Epithelial cell of esophagus (primary cell): ENCODE measurements around the gene RDH8.

Source experiments
- DNase-seq: peaks from one replicate; pipeline ENCODE4 v3.0.0; 2010; ENCODE audit warnings: low read depth
- H3K4me3 ChIP-seq: 2 replicates; pipeline ENCODE4 v1.5.1; 2011; ENCODE audit warnings: mild to moderate bottlenecking, low read length, control low read depth
- TF ChIP-seq, protein P1 (sequence below): IDR thresholded peaks from 2 replicates; pipeline ENCODE4 v1.5.1; 2011; ENCODE audit warnings: low read depth, mild to moderate bottlenecking, low read length, control low read depth, inconsistent platforms; ENCODE audit not compliant: insufficient read depth; ENCODE audit errors: missing control alignments

The RDH8 gene

DNA sequence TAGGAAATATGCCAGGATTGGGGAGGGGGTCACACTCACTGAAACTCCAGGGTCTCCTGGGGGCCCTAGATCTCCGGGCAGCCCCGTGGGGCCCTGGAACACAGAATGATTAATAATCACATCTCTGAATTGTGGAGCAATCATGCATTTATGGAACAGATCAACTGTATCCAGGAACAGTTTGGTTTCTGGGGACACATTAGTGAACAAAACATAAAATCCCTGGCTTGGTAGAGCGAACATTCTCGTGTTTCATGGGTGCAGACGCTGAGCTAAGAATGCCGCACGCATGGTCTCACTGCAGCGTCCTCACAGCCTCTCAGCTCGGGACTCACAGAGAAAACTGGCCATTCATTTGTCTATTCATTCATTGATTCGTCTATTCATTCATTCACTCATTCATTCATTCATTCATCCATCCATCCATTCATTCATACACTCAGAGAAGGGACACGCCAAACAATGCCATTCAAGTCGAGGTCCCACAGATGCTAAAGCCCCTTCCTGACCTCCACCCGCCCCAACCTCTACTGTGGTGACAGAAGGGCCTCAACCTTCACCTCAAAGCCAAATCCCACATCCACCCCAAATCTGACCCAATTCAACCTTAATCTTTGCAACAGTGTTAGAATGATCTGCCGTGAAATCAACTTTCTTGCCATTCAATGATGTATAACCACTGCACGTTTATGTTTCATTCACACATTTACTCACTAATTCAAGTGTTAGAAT, 42.0 kb upstream of the RDH8 start:
- TF ChIP-seq, protein P1, sequence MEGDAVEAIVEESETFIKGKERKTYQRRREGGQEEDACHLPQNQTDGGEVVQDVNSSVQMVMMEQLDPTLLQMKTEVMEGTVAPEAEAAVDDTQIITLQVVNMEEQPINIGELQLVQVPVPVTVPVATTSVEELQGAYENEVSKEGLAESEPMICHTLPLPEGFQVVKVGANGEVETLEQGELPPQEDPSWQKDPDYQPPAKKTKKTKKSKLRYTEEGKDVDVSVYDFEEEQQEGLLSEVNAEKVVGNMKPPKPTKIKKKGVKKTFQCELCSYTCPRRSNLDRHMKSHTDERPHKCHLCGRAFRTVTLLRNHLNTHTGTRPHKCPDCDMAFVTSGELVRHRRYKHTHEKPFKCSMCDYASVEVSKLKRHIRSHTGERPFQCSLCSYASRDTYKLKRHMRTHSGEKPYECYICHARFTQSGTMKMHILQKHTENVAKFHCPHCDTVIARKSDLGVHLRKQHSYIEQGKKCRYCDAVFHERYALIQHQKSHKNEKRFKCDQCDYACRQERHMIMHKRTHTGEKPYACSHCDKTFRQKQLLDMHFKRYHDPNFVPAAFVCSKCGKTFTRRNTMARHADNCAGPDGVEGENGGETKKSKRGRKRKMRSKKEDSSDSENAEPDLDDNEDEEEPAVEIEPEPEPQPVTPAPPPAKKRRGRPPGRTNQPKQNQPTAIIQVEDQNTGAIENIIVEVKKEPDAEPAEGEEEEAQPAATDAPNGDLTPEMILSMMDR = no peak

DNA sequence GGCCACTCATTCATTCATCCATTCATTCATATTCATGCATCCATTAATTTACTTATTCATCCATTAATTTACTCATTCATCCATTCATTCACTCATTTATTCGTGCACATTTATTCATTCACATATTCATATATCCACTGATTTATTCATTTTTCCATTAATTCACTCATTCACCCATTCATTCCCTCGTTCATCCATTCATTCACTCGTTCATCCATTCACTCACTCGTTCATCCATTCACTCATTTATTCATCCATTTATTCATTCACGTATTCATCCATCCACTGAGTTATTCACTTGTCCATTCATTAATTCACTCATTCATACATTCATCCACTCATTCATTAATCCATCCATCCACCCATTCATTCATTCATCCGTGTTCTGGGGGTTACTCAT, 41.2 kb upstream of the RDH8 start:
- no peak overlapping the region for H3K4me3 ChIP-seq
- TF ChIP-seq, protein P1 = no peak
- no peak for DNase-seq

More for the DNA sequence above, 42.0 kb upstream of the RDH8 start:
- DNase-seq = no peak
- H3K4me3 ChIP-seq = no peak overlapping the region

DNA sequence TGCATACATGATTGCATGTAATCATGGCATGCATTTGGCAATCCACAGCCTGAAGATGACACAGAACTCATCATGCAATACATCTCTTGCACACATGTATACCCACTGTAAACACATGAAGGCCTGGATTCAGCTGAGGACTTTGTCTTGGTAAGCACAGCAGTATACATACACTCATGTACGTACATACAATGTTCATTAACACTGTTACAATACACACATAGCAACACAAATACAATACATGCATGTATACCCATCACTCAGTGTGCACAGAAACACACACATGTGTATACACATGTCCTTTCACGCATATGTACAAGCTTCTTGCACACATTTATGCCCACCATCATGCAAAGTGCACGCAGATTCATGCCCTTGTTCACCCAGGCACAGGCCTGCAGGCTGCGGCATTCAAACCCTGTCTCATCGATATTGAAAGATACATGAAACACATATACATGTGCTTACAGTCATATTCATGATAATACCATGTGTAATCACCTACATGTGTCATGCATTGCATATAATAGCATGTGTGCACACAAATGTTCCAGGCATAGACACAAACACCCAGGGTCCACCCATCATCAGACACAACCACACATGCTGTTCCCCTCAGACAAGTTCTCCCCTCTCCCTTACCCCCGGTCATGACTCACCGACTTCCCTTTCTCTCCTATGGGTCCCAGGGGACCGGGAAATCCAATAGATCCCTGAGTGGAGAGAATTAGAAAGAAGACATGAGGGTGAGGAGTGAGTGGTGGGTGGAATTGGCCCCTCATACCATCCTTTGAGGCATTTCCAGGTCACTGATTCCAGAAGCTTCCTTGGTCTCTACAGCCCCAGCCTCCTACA, 31.6 kb upstream of the RDH8 start:
- DNase-seq = no peak
- no peak overlapping the region for H3K4me3 ChIP-seq
- TF ChIP-seq, protein P1 = no peak

DNA sequence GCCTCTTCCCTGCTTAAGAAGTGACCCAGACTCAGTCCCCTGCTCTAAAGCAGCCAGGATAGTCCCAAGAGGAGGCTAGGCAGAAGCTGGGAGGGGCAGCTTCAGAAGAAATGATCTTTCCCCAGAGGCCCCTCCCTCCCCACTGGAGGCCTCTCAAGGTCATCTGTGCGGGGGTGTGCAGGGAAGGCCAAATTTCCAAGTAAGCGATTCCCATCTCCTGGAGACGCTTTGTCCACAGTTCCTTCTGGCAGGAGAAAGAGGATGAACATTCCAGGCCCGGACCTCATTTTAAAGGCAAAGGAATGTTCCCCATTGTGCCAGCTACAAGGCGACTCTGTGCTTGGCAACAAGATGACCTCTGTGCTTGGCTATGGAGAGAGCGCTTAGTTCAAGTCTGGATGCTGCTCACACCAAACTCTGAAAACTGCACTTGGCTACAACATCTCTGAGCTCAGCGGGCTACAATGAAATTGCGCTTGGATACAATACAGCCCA, 26.4 kb upstream of the RDH8 start:
- TF ChIP-seq, protein P1 = no peak
- no peak for DNase-seq
- no peak overlapping the region for H3K4me3 ChIP-seq

DNA sequence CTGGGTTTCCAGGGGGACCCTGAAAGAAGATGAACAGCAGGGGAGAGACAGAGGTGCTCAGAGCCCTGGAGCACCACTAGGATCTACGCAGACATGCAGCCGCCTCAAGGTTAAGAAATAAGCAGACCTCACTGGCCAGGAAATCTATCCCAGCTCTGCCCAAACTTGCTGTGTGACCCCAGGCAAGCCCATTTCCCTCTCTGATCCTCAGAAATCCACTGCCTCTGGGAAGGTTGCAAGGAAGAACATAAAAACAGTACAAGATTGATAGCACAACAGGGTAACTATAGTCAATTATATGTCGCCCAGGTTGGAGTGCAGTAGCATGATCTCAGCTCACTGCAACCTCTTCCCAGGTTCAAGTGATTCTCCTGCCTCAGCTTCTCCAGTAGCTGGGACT, 23.8 kb upstream of the RDH8 start:
- H3K4me3 ChIP-seq = no peak overlapping the region
- TF ChIP-seq, protein P1 = no peak
- no peak for DNase-seq

DNA sequence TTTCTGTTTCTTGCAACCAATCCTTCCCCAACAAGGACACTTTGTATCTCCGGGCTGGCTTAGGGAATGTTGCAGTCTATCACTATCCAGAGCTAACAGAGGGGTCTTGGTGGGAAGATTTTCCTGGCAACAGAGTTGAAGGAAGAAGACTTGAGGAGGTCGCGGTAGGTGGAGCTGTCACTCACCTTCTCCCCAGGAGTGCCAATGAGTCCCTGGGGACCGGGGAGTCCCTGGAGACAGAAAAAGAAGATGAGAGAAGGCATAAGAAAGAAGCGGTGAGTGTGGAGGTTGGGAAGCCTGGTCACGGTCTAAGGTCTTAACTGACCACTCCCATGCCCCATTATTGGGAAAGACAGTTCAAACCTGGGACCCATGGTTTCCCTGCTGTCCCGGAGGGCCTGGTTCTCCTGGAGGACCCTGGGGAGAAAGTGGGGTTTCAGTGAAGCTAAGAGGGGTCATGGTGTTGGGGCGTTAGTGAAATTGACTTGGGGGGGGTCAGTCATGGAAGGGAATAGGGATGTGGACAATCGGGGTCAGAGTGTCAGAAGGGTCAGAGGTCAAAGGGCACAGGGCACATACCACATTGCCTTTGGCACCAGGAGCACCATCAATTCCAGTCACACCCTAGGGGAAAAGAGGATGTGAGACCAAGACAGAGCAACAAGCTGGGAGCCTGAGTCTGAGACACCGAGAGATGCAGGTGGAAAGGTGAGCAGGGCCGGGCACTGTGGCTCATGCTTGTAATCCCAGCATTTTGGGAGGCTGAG, 21.7 kb upstream of the RDH8 start:
- no peak for DNase-seq
- TF ChIP-seq, protein P1 = no peak
- H3K4me3 ChIP-seq = no peak overlapping the region
